Measurements from ENCODE around the gene DDX11.
"Not testable (repeated sequence)": the region's sequence is repeated elsewhere in the genome, so short reads cannot be mapped to it uniquely, and the experiment has no call there.

DNA sequence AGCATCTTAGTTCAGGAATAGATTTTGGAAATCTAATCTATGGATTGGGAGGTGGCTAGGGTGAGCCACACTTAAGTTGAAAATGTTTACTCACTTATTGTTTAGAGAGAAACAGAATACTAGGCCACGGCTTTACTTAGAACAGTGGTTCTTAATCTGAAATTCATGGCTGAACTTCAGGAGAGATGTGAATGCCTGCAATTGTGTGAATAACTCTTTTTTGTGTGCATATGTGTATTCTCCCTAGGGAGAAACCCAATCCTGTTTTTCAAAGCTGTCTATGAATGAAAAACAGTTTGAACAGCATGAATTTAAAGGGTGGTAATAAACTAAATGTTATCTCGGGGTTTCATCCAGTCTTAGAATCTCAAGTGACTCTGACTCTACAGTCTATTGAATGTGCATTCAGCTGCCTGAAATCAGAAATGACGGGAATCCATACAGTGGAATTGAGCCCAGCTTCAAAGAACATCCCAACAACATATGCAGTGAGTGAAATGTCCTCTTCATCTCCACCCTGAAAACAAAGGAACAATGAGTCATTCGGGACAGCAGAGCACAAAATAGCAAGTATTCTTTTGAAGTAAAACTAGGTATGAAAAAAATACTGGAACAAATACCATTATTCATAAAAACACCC lies 53.7 kb downstream of the DDX11 start:
- TF ChIP-seq, protein P1, sequence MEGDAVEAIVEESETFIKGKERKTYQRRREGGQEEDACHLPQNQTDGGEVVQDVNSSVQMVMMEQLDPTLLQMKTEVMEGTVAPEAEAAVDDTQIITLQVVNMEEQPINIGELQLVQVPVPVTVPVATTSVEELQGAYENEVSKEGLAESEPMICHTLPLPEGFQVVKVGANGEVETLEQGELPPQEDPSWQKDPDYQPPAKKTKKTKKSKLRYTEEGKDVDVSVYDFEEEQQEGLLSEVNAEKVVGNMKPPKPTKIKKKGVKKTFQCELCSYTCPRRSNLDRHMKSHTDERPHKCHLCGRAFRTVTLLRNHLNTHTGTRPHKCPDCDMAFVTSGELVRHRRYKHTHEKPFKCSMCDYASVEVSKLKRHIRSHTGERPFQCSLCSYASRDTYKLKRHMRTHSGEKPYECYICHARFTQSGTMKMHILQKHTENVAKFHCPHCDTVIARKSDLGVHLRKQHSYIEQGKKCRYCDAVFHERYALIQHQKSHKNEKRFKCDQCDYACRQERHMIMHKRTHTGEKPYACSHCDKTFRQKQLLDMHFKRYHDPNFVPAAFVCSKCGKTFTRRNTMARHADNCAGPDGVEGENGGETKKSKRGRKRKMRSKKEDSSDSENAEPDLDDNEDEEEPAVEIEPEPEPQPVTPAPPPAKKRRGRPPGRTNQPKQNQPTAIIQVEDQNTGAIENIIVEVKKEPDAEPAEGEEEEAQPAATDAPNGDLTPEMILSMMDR (conservative IDR thresholded peaks at IDR 0.05; ENCODE audit: low read depth in 2 of 2), result not testable (repeated sequence)
- not testable (repeated sequence) for TF ChIP-seq POLR2AphosphoS5 (IDR thresholded peaks at IDR 0.05; ENCODE audit: low read depth); EZH2phosphoT487 (IDR thresholded peaks at IDR 0.05; ENCODE audit: unreplicated experiment); EZH2 (IDR thresholded peaks at IDR 0.05; ENCODE audit: low read depth, unreplicated experiment); ZNF114 (CRISPR knock-in tag; IDR thresholded peaks at IDR 0.05); STAT1 (IDR thresholded peaks at IDR 0.05; ENCODE audit: unreplicated experiment); NANOG (IDR thresholded peaks at IDR 0.05; ENCODE audit: borderline replicate concordance); JUNB (IDR thresholded peaks at IDR 0.05; ENCODE audit: unreplicated experiment); ZNF331 (CRISPR knock-in tag; IDR thresholded peaks at IDR 0.05; ENCODE audit: low read depth); CREB1 (CRISPR knock-in tag; IDR thresholded peaks at IDR 0.05; ENCODE audit: low read depth)
- TF ChIP-seq, protein P2, sequence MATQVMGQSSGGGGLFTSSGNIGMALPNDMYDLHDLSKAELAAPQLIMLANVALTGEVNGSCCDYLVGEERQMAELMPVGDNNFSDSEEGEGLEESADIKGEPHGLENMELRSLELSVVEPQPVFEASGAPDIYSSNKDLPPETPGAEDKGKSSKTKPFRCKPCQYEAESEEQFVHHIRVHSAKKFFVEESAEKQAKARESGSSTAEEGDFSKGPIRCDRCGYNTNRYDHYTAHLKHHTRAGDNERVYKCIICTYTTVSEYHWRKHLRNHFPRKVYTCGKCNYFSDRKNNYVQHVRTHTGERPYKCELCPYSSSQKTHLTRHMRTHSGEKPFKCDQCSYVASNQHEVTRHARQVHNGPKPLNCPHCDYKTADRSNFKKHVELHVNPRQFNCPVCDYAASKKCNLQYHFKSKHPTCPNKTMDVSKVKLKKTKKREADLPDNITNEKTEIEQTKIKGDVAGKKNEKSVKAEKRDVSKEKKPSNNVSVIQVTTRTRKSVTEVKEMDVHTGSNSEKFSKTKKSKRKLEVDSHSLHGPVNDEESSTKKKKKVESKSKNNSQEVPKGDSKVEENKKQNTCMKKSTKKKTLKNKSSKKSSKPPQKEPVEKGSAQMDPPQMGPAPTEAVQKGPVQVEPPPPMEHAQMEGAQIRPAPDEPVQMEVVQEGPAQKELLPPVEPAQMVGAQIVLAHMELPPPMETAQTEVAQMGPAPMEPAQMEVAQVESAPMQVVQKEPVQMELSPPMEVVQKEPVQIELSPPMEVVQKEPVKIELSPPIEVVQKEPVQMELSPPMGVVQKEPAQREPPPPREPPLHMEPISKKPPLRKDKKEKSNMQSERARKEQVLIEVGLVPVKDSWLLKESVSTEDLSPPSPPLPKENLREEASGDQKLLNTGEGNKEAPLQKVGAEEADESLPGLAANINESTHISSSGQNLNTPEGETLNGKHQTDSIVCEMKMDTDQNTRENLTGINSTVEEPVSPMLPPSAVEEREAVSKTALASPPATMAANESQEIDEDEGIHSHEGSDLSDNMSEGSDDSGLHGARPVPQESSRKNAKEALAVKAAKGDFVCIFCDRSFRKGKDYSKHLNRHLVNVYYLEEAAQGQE (IDR thresholded peaks at IDR 0.05; ENCODE audit: unreplicated experiment), result not testable (repeated sequence)
- TF ChIP-seq, protein P3, sequence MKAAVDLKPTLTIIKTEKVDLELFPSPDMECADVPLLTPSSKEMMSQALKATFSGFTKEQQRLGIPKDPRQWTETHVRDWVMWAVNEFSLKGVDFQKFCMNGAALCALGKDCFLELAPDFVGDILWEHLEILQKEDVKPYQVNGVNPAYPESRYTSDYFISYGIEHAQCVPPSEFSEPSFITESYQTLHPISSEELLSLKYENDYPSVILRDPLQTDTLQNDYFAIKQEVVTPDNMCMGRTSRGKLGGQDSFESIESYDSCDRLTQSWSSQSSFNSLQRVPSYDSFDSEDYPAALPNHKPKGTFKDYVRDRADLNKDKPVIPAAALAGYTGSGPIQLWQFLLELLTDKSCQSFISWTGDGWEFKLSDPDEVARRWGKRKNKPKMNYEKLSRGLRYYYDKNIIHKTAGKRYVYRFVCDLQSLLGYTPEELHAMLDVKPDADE (IDR thresholded peaks at IDR 0.05), result not testable (repeated sequence)

Measured in GM23338 (cell line).